GM10266 (cell line): ENCODE data around the gene BRME1.

ENCODE experiments used
- DNase-seq: peaks from one replicate; pipeline ENCODE4 v3.0.0; 2012; ENCODE audit errors: extremely low spot score
- TF ChIP-seq, protein P1 (sequence below): IDR thresholded peaks from 2 replicates; pipeline ENCODE4 v1.5.1; 2012; ENCODE audit warnings: mild to moderate bottlenecking, low read depth; ENCODE audit not compliant: control insufficient read depth, insufficient read depth; ENCODE audit errors: missing control alignments

BRME1 gene

DNA sequence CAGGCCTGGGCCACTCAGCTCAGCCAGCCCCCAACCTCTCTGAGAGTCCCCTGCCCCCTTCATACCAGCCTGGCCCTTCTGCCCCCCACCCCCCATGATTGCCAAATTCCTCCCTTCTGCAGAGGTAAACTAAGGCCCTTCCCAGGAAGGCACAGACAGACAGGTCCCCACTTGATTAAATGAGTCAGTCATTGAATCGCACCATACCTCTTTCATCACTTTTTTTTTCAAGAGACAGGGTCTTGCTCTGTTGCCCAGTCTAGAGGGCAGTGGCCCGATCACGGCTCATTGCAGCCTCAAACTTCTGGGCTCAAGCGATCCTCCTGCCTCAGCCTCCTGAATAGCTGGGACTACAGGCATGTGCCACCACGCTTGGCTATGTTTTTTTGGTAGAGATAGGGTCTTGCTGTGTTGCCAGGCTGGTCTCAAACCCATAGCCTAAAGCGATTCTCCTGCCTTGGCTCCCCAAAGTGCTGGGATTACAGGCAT lies 26.3 kb upstream of the BRME1 start:
- TF ChIP-seq, protein P1, sequence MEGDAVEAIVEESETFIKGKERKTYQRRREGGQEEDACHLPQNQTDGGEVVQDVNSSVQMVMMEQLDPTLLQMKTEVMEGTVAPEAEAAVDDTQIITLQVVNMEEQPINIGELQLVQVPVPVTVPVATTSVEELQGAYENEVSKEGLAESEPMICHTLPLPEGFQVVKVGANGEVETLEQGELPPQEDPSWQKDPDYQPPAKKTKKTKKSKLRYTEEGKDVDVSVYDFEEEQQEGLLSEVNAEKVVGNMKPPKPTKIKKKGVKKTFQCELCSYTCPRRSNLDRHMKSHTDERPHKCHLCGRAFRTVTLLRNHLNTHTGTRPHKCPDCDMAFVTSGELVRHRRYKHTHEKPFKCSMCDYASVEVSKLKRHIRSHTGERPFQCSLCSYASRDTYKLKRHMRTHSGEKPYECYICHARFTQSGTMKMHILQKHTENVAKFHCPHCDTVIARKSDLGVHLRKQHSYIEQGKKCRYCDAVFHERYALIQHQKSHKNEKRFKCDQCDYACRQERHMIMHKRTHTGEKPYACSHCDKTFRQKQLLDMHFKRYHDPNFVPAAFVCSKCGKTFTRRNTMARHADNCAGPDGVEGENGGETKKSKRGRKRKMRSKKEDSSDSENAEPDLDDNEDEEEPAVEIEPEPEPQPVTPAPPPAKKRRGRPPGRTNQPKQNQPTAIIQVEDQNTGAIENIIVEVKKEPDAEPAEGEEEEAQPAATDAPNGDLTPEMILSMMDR: no peak
- DNase-seq: no peak

DNA sequence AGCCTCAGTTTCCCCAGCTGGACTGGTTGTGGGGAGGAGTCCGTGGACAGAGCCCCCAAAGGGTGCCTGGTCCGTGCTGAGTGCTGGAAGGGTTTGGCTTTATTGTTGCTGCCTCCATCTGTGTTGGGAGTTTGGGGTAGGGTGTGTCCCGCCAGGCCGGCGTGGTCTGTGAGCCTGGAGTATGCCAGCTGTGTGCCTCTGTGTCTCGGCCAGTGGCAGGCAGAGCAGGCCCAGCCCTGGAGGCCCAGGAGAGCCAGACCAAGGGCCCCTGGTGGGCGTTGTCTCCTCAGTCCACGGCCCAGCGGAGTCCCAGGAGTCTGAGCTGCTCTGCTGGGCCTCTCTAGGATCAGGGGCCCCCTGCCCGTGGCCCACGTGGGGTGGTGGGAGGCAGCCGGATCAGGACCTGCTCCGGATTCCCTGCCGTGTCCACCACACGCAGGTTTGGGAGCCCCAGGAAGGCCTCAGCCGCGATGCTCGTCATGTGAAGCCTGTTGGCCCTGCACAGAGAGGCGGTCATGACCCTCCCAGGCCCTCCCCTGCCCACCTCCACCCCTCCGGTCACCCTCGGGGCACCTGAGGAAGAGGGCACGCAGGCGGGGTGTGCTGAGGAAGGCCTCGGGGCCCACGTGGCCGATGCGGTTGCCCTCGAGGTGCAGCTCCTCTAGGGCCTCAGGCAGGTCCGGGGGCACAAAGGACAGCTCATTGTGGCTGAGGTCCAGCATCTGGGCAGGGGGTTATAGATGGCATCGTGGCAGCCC lies 25.7 kb upstream of the BRME1 start:
- DNase-seq: no peak
- TF ChIP-seq, protein P1: no peak

DNA sequence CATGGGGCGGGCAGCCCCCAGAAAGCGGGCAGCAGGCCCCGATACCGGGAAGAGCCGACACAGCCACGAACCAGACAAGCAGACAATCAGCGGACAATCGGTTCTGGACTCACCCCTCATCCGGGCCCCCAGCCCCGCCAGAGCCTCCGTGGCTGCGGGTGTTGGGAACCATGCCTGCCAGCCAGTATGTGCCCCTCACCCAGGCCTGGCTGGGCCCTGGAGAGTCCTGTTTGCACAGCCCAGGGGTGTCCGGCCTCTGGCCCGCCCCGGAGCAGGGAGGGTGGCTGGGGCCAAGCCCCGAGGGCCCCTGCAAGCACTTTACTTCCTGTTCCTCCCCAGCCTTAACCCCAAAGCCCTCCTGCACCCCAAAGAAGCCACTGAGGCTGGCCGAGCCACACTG lies 24.5 kb upstream of the BRME1 start:
- DNase-seq: no peak
- TF ChIP-seq, protein P1: no peak

DNA sequence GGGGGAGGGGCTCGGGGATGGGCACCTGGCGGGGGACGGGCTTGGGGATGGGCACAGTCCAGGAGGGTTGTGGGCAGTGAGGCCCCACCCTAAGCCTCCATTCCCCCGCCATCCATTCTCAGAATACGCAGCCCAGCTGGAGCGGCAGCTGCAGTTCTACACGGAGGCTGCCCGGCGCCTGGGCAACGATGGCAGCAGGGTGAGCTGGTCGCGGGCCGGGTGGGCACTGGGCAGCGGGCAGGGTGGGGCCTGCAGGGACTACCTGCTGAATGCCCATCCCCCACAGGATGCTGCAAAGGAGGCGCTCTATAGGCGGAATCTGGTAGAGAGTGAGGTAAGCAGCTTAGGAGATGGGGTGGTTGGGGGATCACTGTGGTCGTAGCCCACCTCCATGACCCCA lies 24.0 kb upstream of the BRME1 start:
- TF ChIP-seq, protein P1: no peak
- DNase-seq: no peak

GRCh38 chr19:13929340-13929739 lies 23.4 kb upstream of the BRME1 start:
- no peak for DNase-seq
- TF ChIP-seq, protein P1: no peak

- DNase-seq: no peak
- TF ChIP-seq, protein P1: no peak
These were observed 20.8 kb upstream of the BRME1 start for GRCh38 chr19:13926715-13927114.

GRCh38 chr19:13926010-13926409 lies 20.1 kb upstream of the BRME1 start:
- TF ChIP-seq, protein P1: no peak
- no peak for DNase-seq
